ENCODE measurements around the gene TUT1.

The TUT1 gene

GRCh38 chr11:62542111-62542745, 49.1 kb downstream of the TUT1 start:
- no peak for DNase-seq (ENCODE audit: low read depth)

GRCh38 chr11:62540804-62541701, 50.3 kb downstream of the TUT1 start:
- DNase-seq (ENCODE audit: low read depth): no peak

GRCh38 chr11:62539238-62539925, 51.9 kb downstream of the TUT1 start:
- no peak for DNase-seq (ENCODE audit: low read depth)

- DNase-seq (ENCODE audit: low read depth): no peak
These were observed 52.7 kb downstream of the TUT1 start for GRCh38 chr11:62538470-62539237.

GRCh38 chr11:62536301-62536957, 54.9 kb downstream of the TUT1 start:
- no peak for DNase-seq (ENCODE audit: low read depth)

- no peak for DNase-seq (ENCODE audit: low read depth)
These were observed 55.5 kb downstream of the TUT1 start for GRCh38 chr11:62535802-62536201.

GRCh38 chr11:62534779-62535545, 56.4 kb downstream of the TUT1 start:
- DNase-seq (ENCODE audit: low read depth): no peak

GRCh38 chr11:62532096-62532495, 59.2 kb downstream of the TUT1 start:
- no peak for DNase-seq (ENCODE audit: low read depth)
